ENCODE data around the gene SOX12. TPM values are rescaled to one million over a fixed set of nuclear protein-coding genes. Genes with fewer than 3 reads are reported as not detected.

Gene SOX12
- total RNA-seq, 2 experiments from 2014 or later = 11.6 to 11.9 TPM

GRCh38 chr20:313948-314347, 11.4 kb upstream of the SOX12 start:
- Mint-ChIP-seq H3K9me3 (no peaks in the 10 kb centered on the region), H3K27ac (no peak overlapping the region), H3K36me3 (ENCODE audit: low read depth) (no peaks in the 10 kb centered on the region), H3K27me3 (no peaks in the 10 kb centered on the region), H3K4me1 (ENCODE audit: low read depth) (peaks cover 14% of the 10 kb centered on the region), H3K4me3 (no peak overlapping the region)
- DNase-seq (no peak), ATAC-seq (ENCODE audit: poor library complexity) (no peak)
- Histone ChIP-seq H3K9me3 (ENCODE audit: control insufficient read depth in 1 of 2, insufficient read depth in 1 of 2, low read length in 2 of 2) (no peaks in the 10 kb centered on the region), H3K4me1 (ENCODE audit: insufficient read depth, low read length) (peaks cover 12% of the 10 kb centered on the region), H3K4me3 (ENCODE audit: low read length) (no peak overlapping the region), H3K27me3 (ENCODE audit: control insufficient read depth in 1 of 2, insufficient read depth in 2 of 2, low read length in 2 of 2) (no peaks in the 10 kb centered on the region), H3K27ac (ENCODE audit: low read depth in 1 of 2, low read length in 2 of 2) (no peak overlapping the region), H3K36me3 (ENCODE audit: insufficient read depth, low read length) (no peaks in the 10 kb centered on the region)
- CTCF ChIA-PET = no interaction called here
- TF ChIP-seq CTCF (IDR thresholded peaks at IDR 0.05) = no peak
- intact Hi-C loops (cut with DNase I, micrococcal nuclease) = no loop called here
- POLR2A ChIA-PET = no interaction called here

GRCh38 chr20:316316-317068, 8.9 kb upstream of the SOX12 start:
- no peak overlapping the region for H3K4me3 Mint-ChIP-seq
- POLR2A ChIA-PET = no interaction called here

More at GRCh38 chr20:316316-317068, 8.9 kb upstream of the SOX12 start:
- Histone ChIP-seq H3K4me3 (ENCODE audit: low read length) (no peak overlapping the region), H3K27me3 (ENCODE audit: control insufficient read depth in 1 of 2, insufficient read depth in 2 of 2, low read length in 2 of 2) (no peaks in the 10 kb centered on the region), H3K36me3 (ENCODE audit: insufficient read depth, low read length) (no peaks in the 10 kb centered on the region), H3K4me1 (ENCODE audit: insufficient read depth, low read length) (no peaks in the 10 kb centered on the region), H3K9me3 (ENCODE audit: control insufficient read depth in 1 of 2, insufficient read depth in 1 of 2, low read length in 2 of 2) (no peaks in the 10 kb centered on the region), H3K27ac (ENCODE audit: low read depth in 1 of 2, low read length in 2 of 2) (no peak overlapping the region)
- H3K9me3 Mint-ChIP-seq = no peaks in the 10 kb centered on the region
- H3K4me1 Mint-ChIP-seq (ENCODE audit: low read depth) = no peaks in the 10 kb centered on the region
- no peak overlapping the region for H3K27ac Mint-ChIP-seq
- intact Hi-C loops (cut with DNase I, micrococcal nuclease) = no loop called here
- CTCF ChIA-PET = no interaction called here
- ATAC-seq (ENCODE audit: poor library complexity) = no peak
- H3K36me3 Mint-ChIP-seq (ENCODE audit: low read depth) = no peaks in the 10 kb centered on the region
- no peak for DNase-seq
- TF ChIP-seq CTCF (IDR thresholded peaks at IDR 0.05) = no peak
- no peaks in the 10 kb centered on the region for H3K27me3 Mint-ChIP-seq

Measured in CD4-positive, alpha-beta T cell (primary cell).